GM10847 (cell line): ENCODE measurements around the gene STAG1.

Experiments used
- POLR2A ChIP-seq: IDR thresholded peaks from 2 replicates; pipeline ENCODE4 v1.6.1; 2011; ENCODE audit not compliant: insufficient read length; ENCODE audit errors: extremely low read depth

STAG1 gene

GRCh38 chr3:136409549-136409948, 342.6 kb downstream of the STAG1 start:
- TF ChIP-seq POLR2A = no peak

- no peak for TF ChIP-seq POLR2A
Measured at GRCh38 chr3:136404056-136404455, 348.1 kb downstream of the STAG1 start.

GRCh38 chr3:136396916-136397315, 355.3 kb downstream of the STAG1 start:
- no peak for TF ChIP-seq POLR2A

GRCh38 chr3:136390574-136390973, 361.6 kb downstream of the STAG1 start:
- no peak for TF ChIP-seq POLR2A

GRCh38 chr3:136387031-136387430, 365.1 kb downstream of the STAG1 start:
- no peak for TF ChIP-seq POLR2A

GRCh38 chr3:136385457-136385856, 366.7 kb downstream of the STAG1 start:
- TF ChIP-seq POLR2A = no peak

- TF ChIP-seq POLR2A = no peak
Measured at GRCh38 chr3:136381051-136381450, 371.1 kb downstream of the STAG1 start.

- no peak for TF ChIP-seq POLR2A
Measured at GRCh38 chr3:136380530-136380929, 371.6 kb downstream of the STAG1 start.

- TF ChIP-seq POLR2A = no peak
Measured at GRCh38 chr3:136378011-136378410, 374.2 kb downstream of the STAG1 start.

- TF ChIP-seq POLR2A = no peak
Measured at GRCh38 chr3:136377508-136377907, 374.7 kb downstream of the STAG1 start.

- TF ChIP-seq POLR2A = no peak
Measured at GRCh38 chr3:136366289-136366688, 385.9 kb downstream of the STAG1 start.

GRCh38 chr3:136353461-136353860, 398.7 kb downstream of the STAG1 start:
- no peak for TF ChIP-seq POLR2A

- TF ChIP-seq POLR2A = no peak
Measured at GRCh38 chr3:136351905-136352304, 400.3 kb downstream of the STAG1 start.

GRCh38 chr3:136351351-136351750, 400.8 kb downstream of the STAG1 start:
- TF ChIP-seq POLR2A = no peak

GRCh38 chr3:136350557-136350956, 401.6 kb downstream of the STAG1 start:
- TF ChIP-seq POLR2A = no peak

GRCh38 chr3:136350132-136350531, 402.0 kb downstream of the STAG1 start:
- no peak for TF ChIP-seq POLR2A

- TF ChIP-seq POLR2A = no peak
Measured at GRCh38 chr3:136346486-136346885, 405.7 kb downstream of the STAG1 start.

- no peak for TF ChIP-seq POLR2A
Measured at GRCh38 chr3:136343873-136344555, 408.2 kb downstream of the STAG1 start.

- TF ChIP-seq POLR2A = no peak
Measured at GRCh38 chr3:136343446-136343845, 408.7 kb downstream of the STAG1 start.
